ENCODE measurements around the gene ADORA1.

ADORA1 gene

GRCh38 chr1:203112475-203112874, 15.1 kb upstream of the ADORA1 start:
- H3K27ac ChIP-seq (ENCODE audit: low read length), result no peak overlapping the region
- no peaks in the 10 kb centered on the region for H3K79me2 ChIP-seq (ENCODE audit: low read length)
- no peak overlapping the region for H3K9ac ChIP-seq (ENCODE audit: low read length)
- H3K4me1 ChIP-seq (ENCODE audit: low read length), result no peaks in the 10 kb centered on the region
- no peaks in the 10 kb centered on the region for H3F3A ChIP-seq (ENCODE audit: insufficient read depth, low read length)
- no peaks in the 10 kb centered on the region for H3K9me3 ChIP-seq (replicated peaks; ENCODE audit: insufficient read depth, low read length)
- no peaks in the 10 kb centered on the region for H4K20me1 ChIP-seq (ENCODE audit: insufficient read depth, low read length)
- H2AFZ ChIP-seq (ENCODE audit: low read length), result no peak overlapping the region
- H3K4me2 ChIP-seq (ENCODE audit: low read depth, low read length), result no peak overlapping the region
- H3K36me3 ChIP-seq (replicated peaks; ENCODE audit: insufficient read depth, low read length), result no peaks in the 10 kb centered on the region
- no peak overlapping the region for H3K4me3 ChIP-seq (ENCODE audit: low read length)
- no peak for DNase-seq
- no peaks in the 10 kb centered on the region for H3K9me2 ChIP-seq (replicated peaks; ENCODE audit: insufficient read depth, low read length)
- no peak for TF ChIP-seq EZH2phosphoT487 (IDR thresholded peaks at IDR 0.05; ENCODE audit: low read length)
- TF ChIP-seq, protein P1, sequence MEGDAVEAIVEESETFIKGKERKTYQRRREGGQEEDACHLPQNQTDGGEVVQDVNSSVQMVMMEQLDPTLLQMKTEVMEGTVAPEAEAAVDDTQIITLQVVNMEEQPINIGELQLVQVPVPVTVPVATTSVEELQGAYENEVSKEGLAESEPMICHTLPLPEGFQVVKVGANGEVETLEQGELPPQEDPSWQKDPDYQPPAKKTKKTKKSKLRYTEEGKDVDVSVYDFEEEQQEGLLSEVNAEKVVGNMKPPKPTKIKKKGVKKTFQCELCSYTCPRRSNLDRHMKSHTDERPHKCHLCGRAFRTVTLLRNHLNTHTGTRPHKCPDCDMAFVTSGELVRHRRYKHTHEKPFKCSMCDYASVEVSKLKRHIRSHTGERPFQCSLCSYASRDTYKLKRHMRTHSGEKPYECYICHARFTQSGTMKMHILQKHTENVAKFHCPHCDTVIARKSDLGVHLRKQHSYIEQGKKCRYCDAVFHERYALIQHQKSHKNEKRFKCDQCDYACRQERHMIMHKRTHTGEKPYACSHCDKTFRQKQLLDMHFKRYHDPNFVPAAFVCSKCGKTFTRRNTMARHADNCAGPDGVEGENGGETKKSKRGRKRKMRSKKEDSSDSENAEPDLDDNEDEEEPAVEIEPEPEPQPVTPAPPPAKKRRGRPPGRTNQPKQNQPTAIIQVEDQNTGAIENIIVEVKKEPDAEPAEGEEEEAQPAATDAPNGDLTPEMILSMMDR (IDR thresholded peaks at IDR 0.05; ENCODE audit: low read length), result no peak
- H3K27me3 ChIP-seq (replicated peaks; ENCODE audit: insufficient read depth, low read length), result no peaks in the 10 kb centered on the region

- Histone ChIP-seq H3K4me1 (ENCODE audit: low read length) (no peaks in the 10 kb centered on the region), H3K27me3 (replicated peaks; ENCODE audit: insufficient read depth, low read length) (0 out of 2 replicates have a peak, but pooled peaks cover 2% of the 10 kb centered on the region), H3K36me3 (replicated peaks; ENCODE audit: insufficient read depth, low read length) (no peaks in the 10 kb centered on the region), H3K4me2 (ENCODE audit: low read depth, low read length) (no peak overlapping the region), H3K9me2 (replicated peaks; ENCODE audit: insufficient read depth, low read length) (no peaks in the 10 kb centered on the region), H3F3A (ENCODE audit: insufficient read depth, low read length) (no peaks in the 10 kb centered on the region), H3K79me2 (ENCODE audit: low read length) (no peaks in the 10 kb centered on the region), H3K27ac (ENCODE audit: low read length) (no peak overlapping the region), H3K9ac (ENCODE audit: low read length) (no peak overlapping the region), H3K4me3 (ENCODE audit: low read length) (no peak overlapping the region), H4K20me1 (ENCODE audit: insufficient read depth, low read length) (no peaks in the 10 kb centered on the region), H3K9me3 (replicated peaks; ENCODE audit: insufficient read depth, low read length) (no peaks in the 10 kb centered on the region), H2AFZ (ENCODE audit: low read length) (no peak overlapping the region)
- TF ChIP-seq, protein P1 (IDR thresholded peaks at IDR 0.05; ENCODE audit: low read length), result no peak
- TF ChIP-seq EZH2phosphoT487 (IDR thresholded peaks at IDR 0.05; ENCODE audit: low read length), result no peak
- TF ChIP-seq EZH2 (optimal IDR thresholded peaks at IDR 0.05; ENCODE audit: low read depth, low read length), result no peak
- no peak for DNase-seq
Measured at GRCh38 chr1:203113308-203113707, 14.2 kb upstream of the ADORA1 start.

- Histone ChIP-seq H4K20me1 (ENCODE audit: insufficient read depth, low read length) (no peaks in the 10 kb centered on the region), H3K4me2 (ENCODE audit: low read depth, low read length) (no peak overlapping the region), H3K4me3 (ENCODE audit: low read length) (no peak overlapping the region), H3K27ac (ENCODE audit: low read length) (no peak overlapping the region), H2AFZ (ENCODE audit: low read length) (no peak overlapping the region), H3K27me3 (replicated peaks; ENCODE audit: insufficient read depth, low read length) (0 out of 2 replicates have a peak, but pooled peaks cover 11% of the 10 kb centered on the region), H3K36me3 (replicated peaks; ENCODE audit: insufficient read depth, low read length) (no peaks in the 10 kb centered on the region), H3K9me3 (replicated peaks; ENCODE audit: insufficient read depth, low read length) (no peaks in the 10 kb centered on the region), H3K79me2 (ENCODE audit: low read length) (no peaks in the 10 kb centered on the region), H3K4me1 (ENCODE audit: low read length) (no peaks in the 10 kb centered on the region), H3K9me2 (replicated peaks; ENCODE audit: insufficient read depth, low read length) (no peaks in the 10 kb centered on the region), H3K9ac (ENCODE audit: low read length) (no peak overlapping the region), H3F3A (ENCODE audit: insufficient read depth, low read length) (no peaks in the 10 kb centered on the region)
- TF ChIP-seq EZH2phosphoT487 (IDR thresholded peaks at IDR 0.05; ENCODE audit: low read length) (no peak), EZH2 (optimal IDR thresholded peaks at IDR 0.05; ENCODE audit: low read depth, low read length) (no peak)
- TF ChIP-seq, protein P1 (IDR thresholded peaks at IDR 0.05; ENCODE audit: low read length), result no peak
- DNase-seq, result no peak
Measured at GRCh38 chr1:203114202-203114601, 13.3 kb upstream of the ADORA1 start.

Measured in MM.1S (cell line).